HUES6 (cell line): ENCODE results near the gene HEXIM2.

Source experiments
- H3K27ac ChIP-seq: 2 replicates; pipeline ENCODE4 v1.7.0; 2013; ENCODE audit warnings: low read depth, mild to moderate bottlenecking, low read length, inconsistent platforms
- H3K27me3 ChIP-seq: 2 replicates; pipeline ENCODE4 v1.6.1; 2013; ENCODE audit warnings: low read length; ENCODE audit not compliant: control insufficient read depth, insufficient read depth
- H3K36me3 ChIP-seq: 2 replicates; pipeline ENCODE4 v1.6.1; 2013; ENCODE audit warnings: low read length; ENCODE audit not compliant: control insufficient read depth, insufficient read depth
- H3K4me1 ChIP-seq: 2 replicates; pipeline ENCODE4 v1.6.1; 2013; ENCODE audit warnings: low read length; ENCODE audit not compliant: control insufficient read depth, insufficient read depth
- H3K4me3 ChIP-seq: 2 replicates; pipeline ENCODE4 v1.5.1; 2013; ENCODE audit warnings: low read depth, low read length
- H3K9ac ChIP-seq: one replicate; pipeline ENCODE4 v1.6.1; 2013; ENCODE audit warnings: mild to moderate bottlenecking, low read length
- H3K9me3 ChIP-seq: 2 replicates; pipeline ENCODE4 v1.6.1; 2013; ENCODE audit warnings: low read depth, low read length; ENCODE audit not compliant: control insufficient read depth, insufficient read depth

The HEXIM2 gene

GRCh38 chr17:45136846-45137560 is 24.7 kb upstream of the HEXIM2 start:
- H3K36me3 ChIP-seq = no peaks in the 10 kb centered on the region
- H3K4me1 ChIP-seq = peaks cover 15% of the 10 kb centered on the region
- no peak overlapping the region for H3K9ac ChIP-seq
- H3K4me3 ChIP-seq = no peak overlapping the region
- H3K27ac ChIP-seq = no peak overlapping the region
- no peaks in the 10 kb centered on the region for H3K27me3 ChIP-seq
- H3K9me3 ChIP-seq = no peaks in the 10 kb centered on the region

GRCh38 chr17:45137561-45138305 is 23.9 kb upstream of the HEXIM2 start:
- no peaks in the 10 kb centered on the region for H3K36me3 ChIP-seq
- no peak overlapping the region for H3K9ac ChIP-seq
- no peaks in the 10 kb centered on the region for H3K9me3 ChIP-seq
- no peaks in the 10 kb centered on the region for H3K27me3 ChIP-seq
- no peak overlapping the region for H3K4me3 ChIP-seq
- no peak overlapping the region for H3K27ac ChIP-seq
- peaks cover 16% of the 10 kb centered on the region for H3K4me1 ChIP-seq

GRCh38 chr17:45138911-45139532 is 22.7 kb upstream of the HEXIM2 start:
- Histone ChIP-seq H3K27ac (no peak overlapping the region), H3K4me3 (no peak overlapping the region), H3K27me3 (no peaks in the 10 kb centered on the region), H3K9ac (no peak overlapping the region), H3K36me3 (no peaks in the 10 kb centered on the region), H3K9me3 (no peaks in the 10 kb centered on the region), H3K4me1 (peaks cover 24% of the 10 kb centered on the region)

- H3K9ac ChIP-seq = no peak overlapping the region
- no peak overlapping the region for H3K27ac ChIP-seq
- H3K9me3 ChIP-seq = no peaks in the 10 kb centered on the region
- H3K27me3 ChIP-seq = no peaks in the 10 kb centered on the region
- H3K36me3 ChIP-seq = no peaks in the 10 kb centered on the region
- H3K4me1 ChIP-seq = peaks cover 25% of the 10 kb centered on the region
- H3K4me3 ChIP-seq = no peak overlapping the region
These were observed 22.1 kb upstream of the HEXIM2 start for GRCh38 chr17:45139533-45139920.

GRCh38 chr17:45143094-45143670 is 18.5 kb upstream of the HEXIM2 start:
- Histone ChIP-seq H3K27me3 (no peaks in the 10 kb centered on the region), H3K9ac (peak overlapping the region; percentile 50), H3K4me1 (peaks cover 36% of the 10 kb centered on the region), H3K36me3 (no peaks in the 10 kb centered on the region), H3K27ac (peak overlapping the region; percentile 18; the same call in 1 of the 2 replicates), H3K9me3 (no peaks in the 10 kb centered on the region), H3K4me3 (peak overlapping the region; percentile 63)

- peak overlapping the region; percentile 50 for H3K9ac ChIP-seq
- H3K27me3 ChIP-seq = no peaks in the 10 kb centered on the region
- H3K36me3 ChIP-seq = no peaks in the 10 kb centered on the region
- peaks cover 36% of the 10 kb centered on the region for H3K4me1 ChIP-seq
- no peaks in the 10 kb centered on the region for H3K9me3 ChIP-seq
- peak overlapping the region; percentile 63 for H3K4me3 ChIP-seq
- H3K27ac ChIP-seq = peak overlapping the region; percentile 18; the same call in 1 of the 2 replicates
These were observed 17.9 kb upstream of the HEXIM2 start for GRCh38 chr17:45143767-45144198.

GRCh38 chr17:45144199-45145034 is 17.3 kb upstream of the HEXIM2 start:
- Histone ChIP-seq H3K4me1 (peaks cover 32% of the 10 kb centered on the region), H3K27me3 (no peaks in the 10 kb centered on the region)

GRCh38 chr17:45145035-45145389 is 16.7 kb upstream of the HEXIM2 start:
- Histone ChIP-seq H3K9ac (peak overlapping the region; percentile 17), H3K27me3 (no peaks in the 10 kb centered on the region), H3K36me3 (no peaks in the 10 kb centered on the region), H3K9me3 (no peaks in the 10 kb centered on the region), H3K4me1 (peaks cover 29% of the 10 kb centered on the region), H3K4me3 (peak overlapping the region; percentile 63), H3K27ac (peak overlapping the region; percentile 60; the same call in 1 of the 2 replicates)

More at GRCh38 chr17:45144199-45145034, 17.3 kb upstream of the HEXIM2 start:
- Histone ChIP-seq H3K9ac (peak overlapping the region; percentile 50), H3K27ac (peak overlapping the region; percentile 60; the same call in 1 of the 2 replicates), H3K4me3 (peak overlapping the region; percentile 63), H3K36me3 (no peaks in the 10 kb centered on the region), H3K9me3 (no peaks in the 10 kb centered on the region)

GRCh38 chr17:45146166-45146565 is 15.5 kb upstream of the HEXIM2 start:
- H3K27me3 ChIP-seq = no peaks in the 10 kb centered on the region
- no peak overlapping the region for H3K4me3 ChIP-seq
- no peak overlapping the region for H3K27ac ChIP-seq
- H3K4me1 ChIP-seq = peaks cover 29% of the 10 kb centered on the region
- H3K9me3 ChIP-seq = no peaks in the 10 kb centered on the region
- H3K9ac ChIP-seq = no peak overlapping the region
- no peaks in the 10 kb centered on the region for H3K36me3 ChIP-seq

- peaks cover 29% of the 10 kb centered on the region for H3K4me1 ChIP-seq
- H3K27me3 ChIP-seq = no peaks in the 10 kb centered on the region
- H3K4me3 ChIP-seq = peak overlapping the region; percentile 72
- H3K9ac ChIP-seq = peak overlapping the region; percentile 98
- H3K9me3 ChIP-seq = no peaks in the 10 kb centered on the region
- peak overlapping the region; percentile 98 for H3K27ac ChIP-seq
- H3K36me3 ChIP-seq = no peaks in the 10 kb centered on the region
These were observed 15.1 kb upstream of the HEXIM2 start for GRCh38 chr17:45146592-45146889.
